ENCODE measurements around the gene DSP.

Gene DSP

GRCh38 chr6:7561153-7561964 lies 19.9 kb downstream of the DSP start:
- DNase-seq: peak; percentile 91

DNA sequence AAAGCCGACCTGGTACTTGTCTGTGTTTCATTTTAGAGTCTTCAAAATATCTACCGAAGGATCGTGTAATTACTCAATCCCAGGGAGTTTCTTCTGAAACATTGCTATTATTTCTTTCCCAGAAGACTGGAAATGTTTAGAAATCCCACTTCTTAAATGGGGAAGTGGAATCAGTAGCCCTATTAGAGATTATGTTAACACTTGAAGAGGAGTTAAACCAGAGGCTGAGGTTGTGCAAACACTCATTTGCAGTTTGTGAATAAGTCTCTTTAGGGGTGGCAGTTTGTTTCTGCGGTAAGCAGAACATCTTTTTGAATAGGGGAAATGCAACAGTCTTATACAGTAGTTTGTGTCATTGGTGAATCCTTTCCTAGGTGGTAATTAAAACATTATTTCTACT lies 21.3 kb downstream of the DSP start:
- DNase-seq: no peak

DNA sequence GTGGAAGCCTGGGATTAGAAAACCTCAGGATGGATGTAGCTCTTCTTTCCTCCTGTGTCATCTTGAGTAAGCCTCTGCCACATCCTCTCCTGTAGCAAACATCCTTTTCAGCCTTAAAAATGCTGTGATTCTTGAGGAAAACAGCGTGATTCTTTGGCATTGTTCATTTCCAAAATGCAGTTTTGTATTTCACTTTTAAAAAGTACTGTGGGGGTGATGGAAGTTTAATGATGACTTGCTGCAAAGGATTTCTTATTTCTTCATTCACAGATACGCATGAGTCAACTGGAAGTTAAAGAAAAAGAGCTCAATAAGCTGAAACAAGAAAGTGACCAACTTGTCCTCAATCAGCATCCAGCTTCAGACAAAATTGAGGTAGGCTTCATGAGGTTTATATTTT lies 24.6 kb downstream of the DSP start:
- DNase-seq: no peak

DNA sequence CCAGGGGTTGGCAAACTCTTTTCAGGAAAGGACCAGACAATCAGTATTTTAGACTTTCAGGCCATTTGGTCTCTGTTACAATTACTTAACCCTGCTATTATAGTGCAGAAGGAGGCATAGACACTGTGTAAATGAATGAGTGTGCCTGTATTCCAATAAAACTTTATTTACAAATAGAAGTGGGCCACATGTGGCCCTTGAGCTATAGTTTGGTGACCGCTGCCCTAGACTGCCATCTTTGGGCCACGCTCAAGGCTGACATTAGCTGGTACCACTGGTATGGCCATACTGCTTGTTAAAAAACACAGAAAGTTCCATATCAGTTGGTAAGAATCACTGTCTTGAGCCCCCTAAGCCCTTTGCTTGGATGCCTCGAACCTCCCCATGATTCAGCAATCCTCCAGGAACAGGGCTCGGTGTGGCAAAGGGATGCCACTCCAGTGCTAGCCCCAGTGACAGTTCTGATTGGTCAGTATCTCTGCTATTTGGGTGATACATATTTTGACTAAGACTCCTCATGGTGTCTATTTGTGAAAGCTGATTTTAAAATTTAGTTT lies 25.2 kb downstream of the DSP start:
- DNase-seq: no peak

DNA sequence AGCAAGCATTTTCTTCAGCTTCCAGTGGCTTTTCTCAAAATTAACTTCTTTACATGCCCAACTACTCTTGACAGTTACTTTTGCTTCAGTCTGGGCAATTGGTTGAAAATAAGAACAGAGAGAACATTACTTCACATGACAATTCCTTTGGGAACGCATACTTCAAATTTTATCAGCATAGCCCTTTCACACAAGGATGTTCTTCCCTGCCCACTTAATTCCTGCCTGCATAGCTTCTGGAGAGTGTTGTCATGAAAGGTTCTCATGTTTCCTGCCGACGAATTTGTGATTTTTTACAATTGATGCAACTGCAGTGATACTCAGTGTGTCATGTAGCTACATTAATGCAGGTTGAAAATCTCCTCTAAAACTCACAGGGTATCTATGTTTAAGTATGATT lies 26.6 kb downstream of the DSP start:
- no peak for DNase-seq

DNA sequence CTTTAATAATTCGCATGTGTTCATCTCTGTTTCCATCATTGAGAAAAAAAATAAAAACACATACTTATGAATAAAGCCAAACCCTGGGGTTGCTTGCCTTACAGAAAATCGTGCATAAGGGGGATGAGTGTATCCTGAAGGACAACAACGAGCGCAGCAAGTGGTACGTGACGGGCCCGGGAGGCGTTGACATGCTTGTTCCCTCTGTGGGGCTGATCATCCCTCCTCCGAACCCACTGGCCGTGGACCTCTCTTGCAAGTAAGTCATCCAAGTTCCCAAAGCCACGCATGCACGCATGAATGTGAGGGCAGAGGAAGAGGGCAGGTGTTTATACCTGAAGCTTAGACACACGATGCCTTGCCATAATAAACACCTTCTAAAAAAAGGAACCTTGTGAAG lies 27.6 kb downstream of the DSP start:
- no peak for DNase-seq

DNA sequence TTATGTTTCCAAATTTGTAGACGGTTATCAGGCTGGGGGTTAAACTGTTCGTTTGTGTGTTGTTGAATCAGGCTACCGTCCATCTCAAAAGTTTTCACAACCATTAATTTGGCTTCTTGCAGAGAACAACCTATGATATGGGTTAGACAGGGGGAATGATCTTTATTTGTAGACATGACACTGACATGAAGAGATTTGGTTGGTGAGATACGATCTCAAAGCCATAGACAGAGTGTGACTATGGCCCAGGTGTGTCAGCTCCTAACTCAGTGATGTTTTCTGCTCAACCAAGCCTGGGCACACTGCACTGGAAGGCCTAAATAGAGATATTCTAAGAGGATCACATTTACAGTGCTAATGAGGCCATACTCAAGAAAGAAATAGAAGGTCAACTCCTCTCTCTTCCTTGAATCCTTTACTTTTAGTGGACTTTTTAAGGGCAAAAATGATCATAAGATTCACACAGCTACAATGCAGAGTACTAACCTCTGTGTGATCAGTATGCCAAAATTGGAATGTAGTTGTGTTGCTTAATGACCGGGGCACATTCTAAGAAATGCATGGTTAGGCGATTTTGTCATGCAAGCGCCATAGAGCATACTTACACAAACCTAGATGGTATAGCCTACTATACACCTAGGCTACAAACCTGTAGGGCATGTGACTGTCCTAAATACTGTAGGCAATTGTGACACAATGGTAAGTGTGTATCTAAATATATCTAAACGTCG lies 30.9 kb downstream of the DSP start:
- DNase-seq: no peak

- no peak for DNase-seq
These were observed 33.0 kb downstream of the DSP start for GRCh38 chr6:7574500-7574899.

GRCh38 chr6:7578516-7578915 lies 37.0 kb downstream of the DSP start:
- no peak for DNase-seq

DNA sequence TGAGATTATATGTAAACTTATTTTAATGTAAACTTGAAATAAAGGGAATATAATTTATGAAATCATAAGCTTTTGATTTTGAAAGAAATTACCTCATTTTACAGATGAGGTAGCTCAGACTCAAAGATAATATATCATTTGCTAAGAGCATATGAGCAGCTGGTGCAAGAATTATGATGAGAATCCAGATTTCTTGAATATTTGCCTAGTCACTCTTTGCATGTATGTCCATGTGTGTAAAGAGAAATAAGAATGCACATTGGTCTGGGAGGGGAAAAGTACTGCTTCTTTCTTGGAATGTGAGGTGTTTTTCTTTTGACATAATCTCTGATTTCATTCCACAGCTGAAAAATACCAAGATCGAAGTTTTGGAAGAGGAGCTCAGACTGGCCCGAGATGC lies 37.5 kb downstream of the DSP start:
- DNase-seq: no peak

GRCh38 chr6:7579851-7580250 lies 38.4 kb downstream of the DSP start:
- DNase-seq: no peak

DNA sequence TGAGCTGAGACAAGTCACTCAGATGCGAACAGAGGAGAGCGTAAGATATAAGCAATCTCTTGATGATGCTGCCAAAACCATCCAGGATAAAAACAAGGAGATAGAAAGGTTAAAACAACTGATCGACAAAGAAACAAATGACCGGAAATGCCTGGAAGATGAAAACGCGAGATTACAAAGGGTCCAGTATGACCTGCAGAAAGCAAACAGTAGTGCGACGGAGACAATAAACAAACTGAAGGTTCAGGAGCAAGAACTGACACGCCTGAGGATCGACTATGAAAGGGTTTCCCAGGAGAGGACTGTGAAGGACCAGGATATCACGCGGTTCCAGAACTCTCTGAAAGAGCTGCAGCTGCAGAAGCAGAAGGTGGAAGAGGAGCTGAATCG lies 39.1 kb downstream of the DSP start:
- DNase-seq: no peak

DNA sequence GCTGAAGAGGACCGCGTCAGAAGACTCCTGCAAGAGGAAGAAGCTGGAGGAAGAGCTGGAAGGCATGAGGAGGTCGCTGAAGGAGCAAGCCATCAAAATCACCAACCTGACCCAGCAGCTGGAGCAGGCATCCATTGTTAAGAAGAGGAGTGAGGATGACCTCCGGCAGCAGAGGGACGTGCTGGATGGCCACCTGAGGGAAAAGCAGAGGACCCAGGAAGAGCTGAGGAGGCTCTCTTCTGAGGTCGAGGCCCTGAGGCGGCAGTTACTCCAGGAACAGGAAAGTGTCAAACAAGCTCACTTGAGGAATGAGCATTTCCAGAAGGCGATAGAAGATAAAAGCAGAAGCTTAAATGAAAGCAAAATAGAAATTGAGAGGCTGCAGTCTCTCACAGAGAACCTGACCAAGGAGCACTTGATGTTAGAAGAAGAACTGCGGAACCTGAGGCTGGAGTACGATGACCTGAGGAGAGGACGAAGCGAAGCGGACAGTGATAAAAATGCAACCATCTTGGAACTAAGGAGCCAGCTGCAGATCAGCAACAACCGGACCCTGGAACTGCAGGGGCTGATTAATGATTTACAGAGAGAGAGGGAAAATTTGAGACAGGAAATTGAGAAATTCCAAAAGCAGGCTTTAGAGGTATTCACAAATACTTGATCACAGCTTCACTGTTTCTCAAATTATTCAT lies 39.6 kb downstream of the DSP start:
- DNase-seq: no peak

DNA sequence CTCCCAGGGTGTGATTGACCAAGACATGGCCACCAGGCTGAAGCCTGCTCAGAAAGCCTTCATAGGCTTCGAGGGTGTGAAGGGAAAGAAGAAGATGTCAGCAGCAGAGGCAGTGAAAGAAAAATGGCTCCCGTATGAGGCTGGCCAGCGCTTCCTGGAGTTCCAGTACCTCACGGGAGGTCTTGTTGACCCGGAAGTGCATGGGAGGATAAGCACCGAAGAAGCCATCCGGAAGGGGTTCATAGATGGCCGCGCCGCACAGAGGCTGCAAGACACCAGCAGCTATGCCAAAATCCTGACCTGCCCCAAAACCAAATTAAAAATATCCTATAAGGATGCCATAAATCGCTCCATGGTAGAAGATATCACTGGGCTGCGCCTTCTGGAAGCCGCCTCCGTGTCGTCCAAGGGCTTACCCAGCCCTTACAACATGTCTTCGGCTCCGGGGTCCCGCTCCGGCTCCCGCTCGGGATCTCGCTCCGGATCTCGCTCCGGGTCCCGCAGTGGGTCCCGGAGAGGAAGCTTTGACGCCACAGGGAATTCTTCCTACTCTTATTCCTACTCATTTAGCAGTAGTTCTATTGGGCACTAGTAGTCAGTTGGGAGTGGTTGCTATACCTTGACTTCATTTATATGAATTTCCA lies 43.9 kb downstream of the DSP start:
- DNase-seq: no peak

DNA sequence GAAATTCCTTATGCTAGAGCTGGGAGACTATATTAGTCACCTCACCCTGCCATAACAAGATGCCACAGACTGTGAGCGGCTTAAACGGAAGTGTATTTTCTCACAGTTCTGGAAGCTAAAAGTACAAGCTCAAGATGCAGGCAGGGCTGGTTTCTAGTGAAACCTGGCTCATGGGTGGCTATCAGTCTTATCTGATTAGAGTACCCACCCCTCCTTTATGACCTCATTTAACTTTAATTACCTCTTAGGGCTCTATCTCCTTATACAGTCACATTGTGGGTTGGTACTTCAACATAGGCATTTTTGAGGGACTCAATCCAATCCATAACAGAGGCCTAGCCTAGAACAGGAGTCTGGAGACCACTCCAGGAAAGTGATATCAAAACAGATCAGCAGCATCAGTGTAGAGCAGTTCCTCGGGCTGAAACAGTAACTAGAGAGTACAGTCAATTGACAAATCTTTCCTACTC lies 46.2 kb downstream of the DSP start:
- no peak for DNase-seq

- no peak for DNase-seq
These were observed 47.0 kb downstream of the DSP start for GRCh38 chr6:7588506-7588905.

DNA sequence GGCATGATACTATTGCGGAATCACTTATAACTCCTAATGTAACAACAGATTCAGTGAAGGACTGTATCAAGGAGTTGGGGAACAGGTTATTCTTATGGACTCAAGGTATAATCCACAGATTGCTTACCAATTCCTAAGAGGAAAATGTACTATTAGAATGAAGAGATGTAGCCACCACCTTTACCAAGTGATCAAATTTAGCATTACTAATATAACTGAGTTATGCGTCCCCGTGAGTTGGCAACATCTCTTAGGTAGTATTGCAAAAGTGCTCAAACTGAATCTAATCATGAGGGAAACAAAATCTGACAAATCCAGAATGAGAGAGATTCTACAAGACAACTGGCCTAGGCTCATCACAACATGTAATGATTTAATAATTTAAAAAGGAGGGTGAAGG lies 47.8 kb downstream of the DSP start:
- DNase-seq: no peak

GRCh38 chr6:7589949-7590917 lies 48.8 kb downstream of the DSP start, which contains the start of gene SNRNP48:
TSS of gene SNRNP48 (plus strand) at chr6:7590198. CDS start at chr6:7590258, 60 bp downstream.
- DNase-seq: peak; percentile 93

GRCh38 chr6:7590918-7591302 lies 49.4 kb downstream of the DSP start:
- no peak for DNase-seq

DNA sequence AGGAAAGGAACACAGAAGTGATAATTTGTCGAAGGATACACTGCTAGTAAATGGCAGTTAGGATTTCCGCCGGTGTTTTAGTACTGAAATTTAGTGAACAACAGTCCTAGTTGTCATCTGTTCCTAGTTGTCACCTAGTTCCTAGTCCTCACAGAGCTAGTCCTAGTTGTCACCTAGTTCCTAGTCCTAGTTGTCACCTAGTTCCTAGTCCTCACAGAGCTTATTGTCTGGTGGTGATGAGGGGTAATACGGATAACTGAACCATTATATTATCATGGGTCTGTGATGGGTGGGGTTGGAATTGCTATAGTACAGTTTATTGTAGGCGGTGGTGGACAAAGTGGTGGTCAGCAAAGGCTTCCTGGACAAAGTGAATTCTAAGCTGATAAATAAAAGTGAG lies 50.3 kb downstream of the DSP start:
- DNase-seq: no peak

- no peak for DNase-seq
These were observed 51.8 kb downstream of the DSP start for GRCh38 chr6:7593229-7593628.
